OCI-LY1 (cell line): Measurements from ENCODE around the gene SLC24A4.

Experiments
- H2AFZ ChIP-seq: fragments of 200-600 bp; sonication (generic), shearing (Covaris generic); 2 replicates; pipeline ENCODE4 v1.6.0; 2014; ENCODE audit warnings: antibody characterized with exemption, mild to moderate bottlenecking, low read length
- H3F3A ChIP-seq: fragments of 200-600 bp; sonication (generic), shearing (Covaris generic); 2 replicates; pipeline ENCODE4 v1.6.0; 2014; ENCODE audit warnings: mild to moderate bottlenecking, antibody characterized with exemption, low read length, moderate library complexity; ENCODE audit not compliant: insufficient read depth
- H3K27ac ChIP-seq: fragments of 200-600 bp; sonication (generic); 2 replicates; pipeline ENCODE4 v1.5.1; 2014; ENCODE audit warnings: low read length, mixed run types, mild to moderate bottlenecking, low read depth; ENCODE audit not compliant: poor library complexity, severe bottlenecking
- H3K27me3 ChIP-seq: fragments of 200-600 bp; sonication (generic); 2 replicates; pipeline ENCODE4 v1.6.0; 2014; ENCODE audit warnings: antibody characterized with exemption, mild to moderate bottlenecking, low read length, moderate library complexity; ENCODE audit not compliant: insufficient read depth
- H3K36me3 ChIP-seq: fragments of 200-600 bp; sonication (generic); 2 replicates; pipeline ENCODE4 v1.6.1; 2014; ENCODE audit warnings: mild to moderate bottlenecking, antibody characterized with exemption, low read length, moderate library complexity, mixed read lengths; ENCODE audit not compliant: insufficient read depth
- H3K4me1 ChIP-seq: fragments of 200-600 bp; sonication (generic); 2 replicates; pipeline ENCODE4 v1.5.1; 2014; ENCODE audit warnings: mild to moderate bottlenecking, low read length, moderate library complexity; ENCODE audit not compliant: insufficient read depth, severe bottlenecking
- H3K4me2 ChIP-seq: fragments of 200-600 bp; sonication (generic), shearing (Covaris generic); 2 replicates; pipeline ENCODE4 v1.6.1; 2014; ENCODE audit warnings: low read length
- H3K4me3 ChIP-seq: fragments of 200-600 bp; sonication (generic); 2 replicates; pipeline ENCODE4 v1.5.1; 2014; ENCODE audit warnings: low read length, low read depth, mild to moderate bottlenecking, mixed read lengths; ENCODE audit not compliant: poor library complexity, severe bottlenecking
- H3K79me2 ChIP-seq: fragments of 200-600 bp; shearing (Covaris generic); 2 replicates; pipeline ENCODE4 v1.6.1; 2016; ENCODE audit warnings: mixed run types, low read length, mixed read lengths; ENCODE audit not compliant: insufficient read depth
- H3K9ac ChIP-seq: fragments of 200-600 bp; sonication (generic), shearing (Covaris generic); 2 replicates; pipeline ENCODE4 v1.6.1; 2014; ENCODE audit warnings: mild to moderate bottlenecking, low read length, mixed read lengths
- H3K9me2 ChIP-seq: fragments of 200-600 bp; sonication (generic), shearing (Covaris generic); 2 replicates; pipeline ENCODE4 v1.6.1; 2014; ENCODE audit warnings: low read depth, mild to moderate bottlenecking, low read length, mixed read lengths
- H3K9me3 ChIP-seq: fragments of 200-600 bp; shearing (Covaris generic); 2 replicates; pipeline ENCODE4 v1.6.1; 2014; ENCODE audit warnings: low read length, mixed read lengths
- H4K20me1 ChIP-seq: fragments of 200-600 bp; sonication (generic), shearing (Covaris generic); 2 replicates; pipeline ENCODE4 v1.6.0; 2016; ENCODE audit warnings: mild to moderate bottlenecking, low read length; ENCODE audit not compliant: insufficient read depth
- CTCF ChIP-seq: fragments of 200-600 bp; sonication (generic), shearing (Covaris generic); IDR thresholded peaks from 2 replicates; pipeline ENCODE4 v1.5.1; 2017; ENCODE audit warnings: mild to moderate bottlenecking, antibody characterized with exemption, low read length, moderate library complexity, mixed read lengths
- EZH2 ChIP-seq: fragments of 200-600 bp; sonication (generic), shearing (Covaris generic); IDR thresholded peaks from 2 replicates; pipeline ENCODE4 v1.8.0; 2017; ENCODE audit warnings: borderline replicate concordance, mixed run types, mild to moderate bottlenecking, antibody characterized with exemption, low read length, moderate library complexity, mixed read lengths

The SLC24A4 gene

GRCh38 chr14:92315050-92315805 lies 7.7 kb upstream of the SLC24A4 start:
- no peak overlapping the region for H2AFZ ChIP-seq
- TF ChIP-seq EZH2 (no peak), CTCF (no peak)
- no peaks in the 10 kb centered on the region for H3K36me3 ChIP-seq
- H3K9me2 ChIP-seq, result no peaks in the 10 kb centered on the region
- H4K20me1 ChIP-seq, result no peaks in the 10 kb centered on the region
- H3K4me3 ChIP-seq, result no peak overlapping the region
- H3K9me3 ChIP-seq, result no peaks in the 10 kb centered on the region
- H3F3A ChIP-seq, result no peaks in the 10 kb centered on the region
- no peaks in the 10 kb centered on the region for H3K79me2 ChIP-seq
- no peaks in the 10 kb centered on the region for H3K4me1 ChIP-seq
- H3K27ac ChIP-seq, result no peak overlapping the region
- no peak overlapping the region for H3K4me2 ChIP-seq
- H3K9ac ChIP-seq, result no peak overlapping the region
- H3K27me3 ChIP-seq, result no peaks in the 10 kb centered on the region

DNA sequence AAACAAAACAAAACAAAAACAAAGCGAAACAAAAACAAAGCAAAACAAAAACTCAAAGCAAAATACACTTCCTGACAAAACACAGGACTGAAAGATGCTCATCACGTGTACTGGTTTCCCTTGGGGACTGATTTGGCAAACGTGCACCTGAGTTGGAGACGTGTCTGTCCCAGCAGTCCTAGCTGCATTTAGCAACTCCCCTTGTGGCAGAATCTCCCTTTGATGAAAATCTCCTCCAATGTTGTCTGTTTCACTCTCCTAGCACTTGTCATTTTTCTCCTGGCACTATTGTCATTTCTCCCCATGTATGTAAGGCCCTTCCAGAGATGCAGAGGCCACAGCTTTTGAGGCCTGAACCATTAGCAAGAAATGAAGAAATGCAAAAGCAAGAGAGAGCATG lies 6.8 kb upstream of the SLC24A4 start:
- Histone ChIP-seq H3K4me1 (no peaks in the 10 kb centered on the region), H3K9ac (no peak overlapping the region), H3K36me3 (no peaks in the 10 kb centered on the region), H3F3A (no peaks in the 10 kb centered on the region), H3K27me3 (no peaks in the 10 kb centered on the region), H3K4me2 (no peak overlapping the region), H4K20me1 (no peaks in the 10 kb centered on the region), H3K9me3 (no peaks in the 10 kb centered on the region), H2AFZ (no peak overlapping the region), H3K4me3 (no peak overlapping the region), H3K27ac (no peak overlapping the region), H3K79me2 (no peaks in the 10 kb centered on the region), H3K9me2 (no peaks in the 10 kb centered on the region)
- TF ChIP-seq EZH2 (no peak), CTCF (no peak)

DNA sequence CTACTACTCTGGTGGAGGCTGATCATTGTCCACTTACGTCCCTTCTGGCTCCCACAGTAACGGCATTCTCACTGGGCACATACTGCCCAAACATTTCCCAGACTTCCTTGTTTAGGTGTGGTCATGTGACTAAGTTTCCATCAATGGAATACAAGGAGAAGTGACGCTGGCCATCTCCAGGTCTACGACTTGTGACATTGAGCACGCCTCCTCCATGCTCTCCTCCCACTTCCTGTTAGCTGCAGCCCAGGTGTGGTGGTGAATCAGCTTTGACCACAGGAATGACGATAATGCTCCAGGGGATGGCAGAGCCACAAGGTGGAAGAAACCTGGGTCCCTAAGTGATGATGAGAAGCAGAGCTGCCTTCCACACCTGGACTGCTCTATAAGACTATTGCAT lies 6.0 kb upstream of the SLC24A4 start:
- H3K27ac ChIP-seq, result no peak overlapping the region
- H2AFZ ChIP-seq, result no peak overlapping the region

More for the DNA sequence above, 6.0 kb upstream of the SLC24A4 start:
- H3K36me3 ChIP-seq, result no peaks in the 10 kb centered on the region
- TF ChIP-seq EZH2 (no peak), CTCF (no peak)
- no peak overlapping the region for H3K4me2 ChIP-seq
- no peaks in the 10 kb centered on the region for H3K79me2 ChIP-seq
- no peaks in the 10 kb centered on the region for H3K9me2 ChIP-seq
- no peak overlapping the region for H3K9ac ChIP-seq
- H3K27me3 ChIP-seq, result no peaks in the 10 kb centered on the region
- H4K20me1 ChIP-seq, result no peaks in the 10 kb centered on the region
- H3K9me3 ChIP-seq, result no peaks in the 10 kb centered on the region
- H3F3A ChIP-seq, result no peaks in the 10 kb centered on the region
- no peaks in the 10 kb centered on the region for H3K4me1 ChIP-seq
- no peak overlapping the region for H3K4me3 ChIP-seq
